Neural cell (in vitro differentiated cells): ENCODE measurements around the gene GDE1.

Source experiments
- EP300 ChIP-seq: fragments of 450-650 bp; conservative IDR thresholded peaks from 2 replicates; pipeline ENCODE4 v1.6.1; 2014; ENCODE audit warnings: antibody characterized with exemption, mild to moderate bottlenecking, moderate library complexity; ENCODE audit not compliant: poor library complexity, severe bottlenecking
- EZH2 ChIP-seq: fragments of 200-600, 300-800 bp; shearing (Covaris generic), sonication (generic); IDR thresholded peaks from 2 replicates; pipeline ENCODE4 v1.6.1; 2014; ENCODE audit warnings: antibody characterized with exemption, low read length, borderline replicate concordance, mild to moderate bottlenecking; ENCODE audit not compliant: insufficient read depth, poor library complexity, severe bottlenecking
- MXI1 ChIP-seq: fragments of 450-650 bp; conservative IDR thresholded peaks from 2 replicates; pipeline ENCODE4 v1.6.1; 2014; ENCODE audit warnings: antibody characterized with exemption, mild to moderate bottlenecking; ENCODE audit not compliant: poor library complexity, severe bottlenecking
- POLR2AphosphoS5 ChIP-seq: IDR thresholded peaks from 2 replicates; pipeline ENCODE4 v1.6.1; 2012
- RAD21 ChIP-seq: fragments of 450-650 bp; conservative IDR thresholded peaks from 2 replicates; pipeline ENCODE4 v1.6.1; 2014; ENCODE audit warnings: antibody characterized with exemption, mild to moderate bottlenecking, moderate library complexity
- SMC3 ChIP-seq: fragments of 450-650 bp; conservative IDR thresholded peaks from 2 replicates; pipeline ENCODE4 v1.6.1; 2014; ENCODE audit warnings: antibody characterized with exemption, mild to moderate bottlenecking, moderate library complexity; ENCODE audit not compliant: poor library complexity
- TAF1 ChIP-seq: IDR thresholded peaks from 2 replicates; pipeline ENCODE4 v1.6.1; 2012; ENCODE audit warnings: low read depth
- TF ChIP-seq, protein P1 (sequence below): fragments of 450-650 bp; IDR thresholded peaks from 2 replicates; pipeline ENCODE4 v1.5.1; 2014; ENCODE audit warnings: antibody characterized with exemption, mild to moderate bottlenecking, moderate library complexity; ENCODE audit not compliant: poor library complexity, severe bottlenecking
- TF ChIP-seq, protein P2 (sequence below): IDR thresholded peaks from 2 replicates; pipeline ENCODE4 v1.6.1; 2012; ENCODE audit warnings: borderline replicate concordance

DNA sequence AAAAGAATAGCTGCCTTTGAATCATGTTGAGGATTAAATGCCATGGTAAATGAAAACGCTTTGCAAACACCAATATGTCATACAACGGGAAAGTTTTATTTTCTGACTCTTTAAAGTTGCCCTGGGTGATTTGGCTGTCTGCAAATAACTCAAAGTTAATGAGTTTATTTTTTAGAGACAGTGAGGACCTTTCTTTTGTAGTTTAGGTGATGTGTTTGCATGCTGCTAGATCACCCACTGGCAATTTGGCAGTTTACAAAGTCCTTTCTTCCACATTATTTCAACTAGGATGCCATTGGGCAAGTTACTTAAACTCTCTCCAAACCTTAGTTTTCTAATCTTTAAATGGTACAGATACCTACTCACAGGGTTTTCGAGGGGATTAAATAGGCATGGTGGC lies 37.8 kb downstream of the GDE1 start:
- TF ChIP-seq, protein P1, sequence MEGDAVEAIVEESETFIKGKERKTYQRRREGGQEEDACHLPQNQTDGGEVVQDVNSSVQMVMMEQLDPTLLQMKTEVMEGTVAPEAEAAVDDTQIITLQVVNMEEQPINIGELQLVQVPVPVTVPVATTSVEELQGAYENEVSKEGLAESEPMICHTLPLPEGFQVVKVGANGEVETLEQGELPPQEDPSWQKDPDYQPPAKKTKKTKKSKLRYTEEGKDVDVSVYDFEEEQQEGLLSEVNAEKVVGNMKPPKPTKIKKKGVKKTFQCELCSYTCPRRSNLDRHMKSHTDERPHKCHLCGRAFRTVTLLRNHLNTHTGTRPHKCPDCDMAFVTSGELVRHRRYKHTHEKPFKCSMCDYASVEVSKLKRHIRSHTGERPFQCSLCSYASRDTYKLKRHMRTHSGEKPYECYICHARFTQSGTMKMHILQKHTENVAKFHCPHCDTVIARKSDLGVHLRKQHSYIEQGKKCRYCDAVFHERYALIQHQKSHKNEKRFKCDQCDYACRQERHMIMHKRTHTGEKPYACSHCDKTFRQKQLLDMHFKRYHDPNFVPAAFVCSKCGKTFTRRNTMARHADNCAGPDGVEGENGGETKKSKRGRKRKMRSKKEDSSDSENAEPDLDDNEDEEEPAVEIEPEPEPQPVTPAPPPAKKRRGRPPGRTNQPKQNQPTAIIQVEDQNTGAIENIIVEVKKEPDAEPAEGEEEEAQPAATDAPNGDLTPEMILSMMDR, result no peak
- TF ChIP-seq EP300 (no peak), EZH2 (no peak), POLR2AphosphoS5 (no peak), RAD21 (no peak), SMC3 (no peak), TAF1 (no peak), MXI1 (no peak)
- TF ChIP-seq, protein P2, sequence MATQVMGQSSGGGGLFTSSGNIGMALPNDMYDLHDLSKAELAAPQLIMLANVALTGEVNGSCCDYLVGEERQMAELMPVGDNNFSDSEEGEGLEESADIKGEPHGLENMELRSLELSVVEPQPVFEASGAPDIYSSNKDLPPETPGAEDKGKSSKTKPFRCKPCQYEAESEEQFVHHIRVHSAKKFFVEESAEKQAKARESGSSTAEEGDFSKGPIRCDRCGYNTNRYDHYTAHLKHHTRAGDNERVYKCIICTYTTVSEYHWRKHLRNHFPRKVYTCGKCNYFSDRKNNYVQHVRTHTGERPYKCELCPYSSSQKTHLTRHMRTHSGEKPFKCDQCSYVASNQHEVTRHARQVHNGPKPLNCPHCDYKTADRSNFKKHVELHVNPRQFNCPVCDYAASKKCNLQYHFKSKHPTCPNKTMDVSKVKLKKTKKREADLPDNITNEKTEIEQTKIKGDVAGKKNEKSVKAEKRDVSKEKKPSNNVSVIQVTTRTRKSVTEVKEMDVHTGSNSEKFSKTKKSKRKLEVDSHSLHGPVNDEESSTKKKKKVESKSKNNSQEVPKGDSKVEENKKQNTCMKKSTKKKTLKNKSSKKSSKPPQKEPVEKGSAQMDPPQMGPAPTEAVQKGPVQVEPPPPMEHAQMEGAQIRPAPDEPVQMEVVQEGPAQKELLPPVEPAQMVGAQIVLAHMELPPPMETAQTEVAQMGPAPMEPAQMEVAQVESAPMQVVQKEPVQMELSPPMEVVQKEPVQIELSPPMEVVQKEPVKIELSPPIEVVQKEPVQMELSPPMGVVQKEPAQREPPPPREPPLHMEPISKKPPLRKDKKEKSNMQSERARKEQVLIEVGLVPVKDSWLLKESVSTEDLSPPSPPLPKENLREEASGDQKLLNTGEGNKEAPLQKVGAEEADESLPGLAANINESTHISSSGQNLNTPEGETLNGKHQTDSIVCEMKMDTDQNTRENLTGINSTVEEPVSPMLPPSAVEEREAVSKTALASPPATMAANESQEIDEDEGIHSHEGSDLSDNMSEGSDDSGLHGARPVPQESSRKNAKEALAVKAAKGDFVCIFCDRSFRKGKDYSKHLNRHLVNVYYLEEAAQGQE, result no peak
